HCT116 (cell line): ENCODE measurements around the gene CXCR6. TPM values are rescaled to one million over a fixed set of nuclear protein-coding genes. Genes with fewer than 3 reads are reported as not detected.

Source experiments
- ATAC-seq: fragments of 200-7000 bp; cut with Tn5 transposase; 2 replicates; pipeline ENCODE4 v1.9.1; 2020; ENCODE audit warnings: mild to moderate bottlenecking, moderate library complexity
- BruUV-seq: library from RNA; stranded (reverse); fragments of 400-500 nt; replicated peaks from 2 replicates; lab custom pipeline; 2021; lab: Mats Ljungman, UMichigan
- CTCF ChIA-PET: fragments of 300-600 bp; sonication (Branson Sonifier 250); formaldehyde crosslinking; loops from one replicate; lab custom pipeline; 2021; ENCODE audit warnings: antibody characterized with exemption; lab: Charles Lee
- POLR2A ChIA-PET: fragments of 300-600, 350-600 bp; sonication (Branson Sonifier 250); formaldehyde crosslinking; loops from one replicate; lab custom pipeline; 2021; ENCODE audit warnings: antibody characterized with exemption; lab: Charles Lee
- RAD21 ChIA-PET, 2 experiments: fragments of 300-600 bp; sonication (Branson Sonifier 250); formaldehyde crosslinking; loops; one replicate each; lab custom pipeline; 2023; ENCODE audit warnings: low total read pairs in 2 of 2; ENCODE audit not compliant: uncharacterized antibody in 2 of 2, unreplicated experiment in 2 of 2, low non-redundant PET in 1 of 2; lab: Charles Lee
- DNase-seq: peaks from one replicate; pipeline ENCODE4 v3.0.0-alpha.2; 2010; ENCODE audit warnings: low read depth, low spot score
- H2AFZ ChIP-seq: fragments of 200-600 bp; shearing (Covaris generic), sonication (generic); 2 replicates; pipeline ENCODE4 v1.6.1; 2017; ENCODE audit warnings: low read depth, mixed run types, mixed read lengths, antibody characterized with exemption, low read length; ENCODE audit not compliant: poor library complexity, severe bottlenecking
- H3K27ac ChIP-seq: 2 replicates; pipeline ENCODE4 v1.5.1; 2012; ENCODE audit warnings: low read depth, low read length
- H3K27me3 ChIP-seq: fragments of 200-600 bp; sonication (generic); 2 replicates; pipeline ENCODE4 v1.6.1; 2016; ENCODE audit warnings: mixed run types, low read length, mixed read lengths; ENCODE audit not compliant: insufficient read depth
- H3K36me3 ChIP-seq, 2 experiments: fragments of 200-500 bp in 1 of 2; fragments of 200-600 bp in 1 of 2; sonication (Bioruptor generic) in 1 of 2; sonication (generic) in 1 of 2; 2 replicates each; pipeline versions ENCODE4 v1.5.1 to v1.6.1; 2014 to 2016; ENCODE audit warnings: low read length in 2 of 2, inconsistent platforms in 1 of 2, mixed read lengths in 1 of 2, mixed run types in 1 of 2; ENCODE audit not compliant: insufficient read depth in 2 of 2, control insufficient read depth in 1 of 2
- H3K4me1 ChIP-seq, 2 experiments: fragments of 200-600 bp in 1 of 2; sonication (generic) in 1 of 2; 2 replicates each; pipeline versions ENCODE4 v1.5.1 to v1.6.1; 2012 to 2017; ENCODE audit warnings: low read length in 2 of 2, inconsistent platforms in 1 of 2, mild to moderate bottlenecking in 1 of 2, mixed read lengths in 1 of 2, mixed run types in 1 of 2, moderate library complexity in 1 of 2; ENCODE audit not compliant: insufficient read depth in 2 of 2, control insufficient read depth in 1 of 2
- H3K4me2 ChIP-seq: fragments of 200-600 bp; sonication (generic); 2 replicates; pipeline ENCODE4 v1.6.1; 2017; ENCODE audit warnings: mixed run types, low read length, mixed read lengths
- H3K4me3 ChIP-seq, 2 experiments: fragments of 200-600 bp in 1 of 2; sonication (generic) in 1 of 2; replicated peaks in 1 of 2; 2 replicates each; pipeline ENCODE4 v1.5.1; 2011 to 2016; ENCODE audit warnings: low read length in 2 of 2, control low read depth in 1 of 2, low read depth in 1 of 2, mild to moderate bottlenecking in 1 of 2, mixed read lengths in 1 of 2, mixed run types in 1 of 2
- H3K79me2 ChIP-seq: fragments of 200-600 bp; sonication (generic); 2 replicates; pipeline ENCODE4 v1.6.1; 2017; ENCODE audit warnings: mild to moderate bottlenecking, mixed run types, low read length, moderate library complexity, mixed read lengths; ENCODE audit not compliant: insufficient read depth
- H3K9ac ChIP-seq: fragments of 200-600 bp; sonication (generic); 2 replicates; pipeline ENCODE4 v1.6.1; 2016; ENCODE audit warnings: low read length, mixed read lengths
- H3K9me2 ChIP-seq: fragments of 200-600 bp; sonication (generic), shearing (Covaris generic); 2 replicates; pipeline ENCODE4 v1.6.1; 2017; ENCODE audit warnings: mixed run types, mild to moderate bottlenecking, moderate library complexity; ENCODE audit not compliant: insufficient read depth
- H3K9me3 ChIP-seq, 2 experiments: fragments of 200-500 bp in 1 of 2; fragments of 200-600 bp in 1 of 2; sonication (Bioruptor generic) in 1 of 2; sonication (generic) in 1 of 2; 2 replicates each; pipeline ENCODE4 v1.6.1; 2014 to 2017; ENCODE audit warnings: low read length in 2 of 2, mixed read lengths in 2 of 2, inconsistent platforms in 1 of 2, low read depth in 1 of 2, mild to moderate bottlenecking in 1 of 2, mixed run types in 1 of 2, moderate library complexity in 1 of 2; ENCODE audit not compliant: control insufficient read depth in 1 of 2, insufficient read depth in 1 of 2
- H4K20me1 ChIP-seq: fragments of 200-600 bp; sonication (generic), shearing (Covaris generic); 2 replicates; pipeline ENCODE4 v1.6.1; 2017; ENCODE audit warnings: mixed run types, mild to moderate bottlenecking, moderate library complexity; ENCODE audit not compliant: insufficient read depth
- EGR1 ChIP-seq: IDR thresholded peaks from 2 replicates; pipeline ENCODE4 v1.6.1; 2012; ENCODE audit warnings: low read depth
- EZH2phosphoT487 ChIP-seq: fragments of 200-600 bp; IDR thresholded peaks from 2 replicates; pipeline ENCODE4 v1.6.1; 2018; ENCODE audit warnings: antibody characterized with exemption, borderline replicate concordance
- POLR2A ChIP-seq: IDR thresholded peaks from 2 replicates; pipeline ENCODE4 v1.7.0; 2011; ENCODE audit warnings: borderline replicate concordance; ENCODE audit not compliant: insufficient read depth, insufficient read length; ENCODE audit errors: extremely low read depth
- POLR2AphosphoS5 ChIP-seq: IDR thresholded peaks from 2 replicates; pipeline ENCODE4 v1.6.1; 2011; ENCODE audit warnings: mild to moderate bottlenecking, low read depth, low read length, moderate library complexity
- intact Hi-C: fragments of 100-400 bp; cut with micrococcal nuclease; formaldehyde crosslinking; loops from 2 replicates; pipeline ENCODE4 v1.10.0; 2022
- total RNA-seq: library from RNA; stranded (reverse); gene quantifications from one replicate; pipeline ENCODE4 v1.2.1, GENCODE V29; 2021; ENCODE audit not compliant: unreplicated experiment
- TF ChIP-seq, protein P1 (sequence below): IDR thresholded peaks from 2 replicates; pipeline ENCODE4 v1.6.1; 2012

CXCR6 gene
- total RNA-seq, 1 experiment from 2014 or later: not detected

DNA sequence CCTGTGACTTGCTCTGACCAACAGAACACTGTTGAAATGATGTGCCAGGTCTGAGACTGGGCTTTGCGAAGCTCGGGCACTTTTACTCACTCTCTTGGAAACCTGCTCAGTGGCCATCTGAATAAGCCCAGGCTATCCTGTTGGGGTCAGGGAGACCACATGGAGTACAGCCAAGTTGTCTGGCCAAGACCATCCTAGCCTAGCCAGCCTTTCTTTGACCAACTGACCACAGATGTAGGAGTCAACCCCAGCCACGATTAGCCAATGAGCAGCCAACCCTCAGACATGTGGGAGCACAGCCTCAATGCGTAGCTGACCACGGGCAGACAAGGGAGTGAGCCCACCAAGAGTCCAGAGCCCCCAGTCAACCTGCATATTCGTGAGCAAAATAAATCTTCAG is 30.8 kb upstream of the CXCR6 start:
- Histone ChIP-seq H3K9ac (no peak overlapping the region), H3K36me3 (no peaks in the 10 kb centered on the region), H3K4me1 (peaks cover 14 to 24% of the 10 kb centered on the region in 2 experiments), H3K27ac (no peak overlapping the region), H3K27me3 (no peaks in the 10 kb centered on the region), H3K4me2 (no peak overlapping the region), H3K79me2 (no peaks in the 10 kb centered on the region), H3K9me3 (no peaks in the 10 kb centered on the region), H3K4me3 (no peak overlapping the region), H2AFZ (no peak overlapping the region), H3K9me2 (no peaks in the 10 kb centered on the region), H4K20me1 (no peaks in the 10 kb centered on the region)
- no peak for TF ChIP-seq POLR2AphosphoS5
- TF ChIP-seq EZH2phosphoT487: no peak
- DNase-seq (no peak), ATAC-seq (no peak)
- CTCF ChIA-PET: no interaction called here
- intact Hi-C loops: no loop called here
- RAD21 ChIA-PET: no interaction called here
- POLR2A ChIA-PET: no interaction called here
- BruUV-seq: no TSS peak

DNA sequence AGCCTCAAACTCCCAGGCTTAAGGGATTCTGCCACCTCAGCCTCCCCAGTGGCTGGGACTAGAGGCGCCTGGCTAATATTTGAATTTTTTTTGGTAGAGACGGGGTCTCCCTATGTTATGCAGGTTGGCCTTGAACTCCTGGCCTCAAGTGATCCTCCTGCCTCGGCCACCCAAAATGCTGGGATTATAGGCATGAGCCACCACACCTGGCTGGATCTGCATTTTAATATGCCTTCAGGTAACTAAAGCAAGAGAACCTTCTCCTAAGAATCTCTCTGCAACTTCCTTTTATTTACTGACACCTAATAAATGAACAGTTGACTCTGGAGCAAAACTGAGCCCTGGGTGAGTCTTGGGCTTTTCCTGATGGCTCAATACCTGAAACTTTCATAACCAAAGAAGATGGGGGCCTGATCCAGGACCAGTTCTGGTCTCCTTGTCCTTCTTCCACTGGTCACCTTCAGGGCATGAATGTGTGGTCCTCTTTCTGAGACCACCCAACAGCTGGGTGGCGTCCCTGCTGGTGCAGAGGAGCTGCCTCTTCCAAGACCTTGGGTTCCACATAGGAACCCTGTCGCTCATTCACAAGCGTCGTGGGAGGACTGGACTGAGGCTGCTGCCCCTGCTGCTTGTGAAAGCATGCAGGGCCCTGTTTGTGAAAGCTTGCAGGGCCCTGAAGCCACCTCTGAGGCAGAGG is 28.8 kb upstream of the CXCR6 start:
- Histone ChIP-seq H3K4me3 (no peak overlapping the region), H3K9me3 (no peaks in the 10 kb centered on the region), H4K20me1 (no peaks in the 10 kb centered on the region), H3K4me2 (no peak overlapping the region), H2AFZ (no peak overlapping the region), H3K27ac (no peak overlapping the region), H3K36me3 (no peaks in the 10 kb centered on the region), H3K27me3 (no peaks in the 10 kb centered on the region), H3K9me2 (no peaks in the 10 kb centered on the region), H3K79me2 (no peaks in the 10 kb centered on the region), H3K9ac (no peak overlapping the region), H3K4me1 (peaks cover 14 to 26% of the 10 kb centered on the region in 2 experiments)
- ChIA-PET RAD21 (no interaction called here), POLR2A (no interaction called here), CTCF (no interaction called here)
- BruUV-seq: no TSS peak
- TF ChIP-seq, protein P1, sequence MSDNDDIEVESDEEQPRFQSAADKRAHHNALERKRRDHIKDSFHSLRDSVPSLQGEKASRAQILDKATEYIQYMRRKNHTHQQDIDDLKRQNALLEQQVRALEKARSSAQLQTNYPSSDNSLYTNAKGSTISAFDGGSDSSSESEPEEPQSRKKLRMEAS: no peak
- TF ChIP-seq POLR2AphosphoS5 (no peak), EGR1 (no peak), POLR2A (no peak)
- DNase-seq: no peak
- intact Hi-C loops: no loop called here
- no peak for ATAC-seq
